ENCODE measurements around the gene MYL1. TPM values are rescaled to one million over a fixed set of nuclear protein-coding genes. Genes with fewer than 3 reads are reported as not detected.

The MYL1 gene
- total RNA-seq, 1 donor from 2014 or later: not detected

GRCh38 chr2:210268281-210268680, 46.7 kb downstream of the MYL1 start:
- TF ChIP-seq, protein P1, sequence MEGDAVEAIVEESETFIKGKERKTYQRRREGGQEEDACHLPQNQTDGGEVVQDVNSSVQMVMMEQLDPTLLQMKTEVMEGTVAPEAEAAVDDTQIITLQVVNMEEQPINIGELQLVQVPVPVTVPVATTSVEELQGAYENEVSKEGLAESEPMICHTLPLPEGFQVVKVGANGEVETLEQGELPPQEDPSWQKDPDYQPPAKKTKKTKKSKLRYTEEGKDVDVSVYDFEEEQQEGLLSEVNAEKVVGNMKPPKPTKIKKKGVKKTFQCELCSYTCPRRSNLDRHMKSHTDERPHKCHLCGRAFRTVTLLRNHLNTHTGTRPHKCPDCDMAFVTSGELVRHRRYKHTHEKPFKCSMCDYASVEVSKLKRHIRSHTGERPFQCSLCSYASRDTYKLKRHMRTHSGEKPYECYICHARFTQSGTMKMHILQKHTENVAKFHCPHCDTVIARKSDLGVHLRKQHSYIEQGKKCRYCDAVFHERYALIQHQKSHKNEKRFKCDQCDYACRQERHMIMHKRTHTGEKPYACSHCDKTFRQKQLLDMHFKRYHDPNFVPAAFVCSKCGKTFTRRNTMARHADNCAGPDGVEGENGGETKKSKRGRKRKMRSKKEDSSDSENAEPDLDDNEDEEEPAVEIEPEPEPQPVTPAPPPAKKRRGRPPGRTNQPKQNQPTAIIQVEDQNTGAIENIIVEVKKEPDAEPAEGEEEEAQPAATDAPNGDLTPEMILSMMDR (IDR thresholded peaks at IDR 0.05): no peak
- DNase-seq (no peak), ATAC-seq (no peak)
- Histone ChIP-seq H3K27ac (no peak overlapping the region), H3K27me3 (no peaks in the 10 kb centered on the region), H3K4me1 (no peaks in the 10 kb centered on the region), H3K4me3 (no peak overlapping the region), H3K9me3 (no peaks in the 10 kb centered on the region), H3K36me3 (no peaks in the 10 kb centered on the region)
- intact Hi-C loops (cut with DNase I): no loop called here

DNA sequence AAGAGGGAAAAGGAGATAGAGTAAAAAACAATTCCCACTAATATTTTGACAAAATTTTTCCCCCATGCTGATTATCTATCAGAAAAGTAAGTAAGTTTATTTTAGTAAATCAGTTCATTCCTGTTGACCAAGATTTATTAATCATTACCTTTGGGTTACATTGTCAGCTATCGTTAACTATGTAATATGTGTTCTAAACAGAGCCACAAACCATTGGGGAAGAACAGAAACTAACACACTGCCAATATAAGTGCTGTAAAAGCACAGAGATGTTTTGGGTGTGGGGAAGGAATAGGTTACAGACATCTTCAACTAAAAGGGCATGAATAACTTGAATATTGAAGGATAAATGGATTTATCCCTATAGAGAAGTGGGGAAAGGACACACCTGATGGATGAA, 47.3 kb downstream of the MYL1 start:
- intact Hi-C loops (cut with DNase I): no loop called here
- no peaks in the 10 kb centered on the region for H3K27me3 ChIP-seq
- no peaks in the 10 kb centered on the region for H3K9me3 ChIP-seq
- TF ChIP-seq, protein P1 (IDR thresholded peaks at IDR 0.05): no peak
- no peak overlapping the region for H3K4me3 ChIP-seq
- no peaks in the 10 kb centered on the region for H3K4me1 ChIP-seq
- no peak overlapping the region for H3K27ac ChIP-seq
- DNase-seq (no peak), ATAC-seq (no peak)
- no peaks in the 10 kb centered on the region for H3K36me3 ChIP-seq

DNA sequence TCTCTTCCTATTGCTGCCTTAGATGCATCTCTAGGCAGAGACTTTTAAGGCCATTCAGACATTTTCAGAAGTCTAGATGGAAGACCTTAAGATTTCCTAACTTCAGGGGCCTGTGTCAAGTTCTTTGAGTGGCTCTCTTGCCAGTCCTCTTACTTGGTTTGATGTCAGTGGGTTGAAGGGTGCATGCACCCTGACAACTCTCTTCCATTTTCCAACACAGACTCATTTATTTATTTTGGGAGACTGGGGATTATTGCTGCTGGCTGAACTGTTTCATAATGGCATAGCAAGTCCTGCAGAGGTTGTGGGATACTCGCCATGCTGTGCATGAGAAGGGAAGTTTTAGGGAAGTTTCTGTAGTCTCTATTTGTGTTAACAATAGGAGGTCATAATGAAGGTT, 50.7 kb downstream of the MYL1 start:
- Histone ChIP-seq H3K36me3 (no peaks in the 10 kb centered on the region), H3K9me3 (no peaks in the 10 kb centered on the region), H3K27ac (no peak overlapping the region), H3K4me1 (no peaks in the 10 kb centered on the region), H3K4me3 (no peak overlapping the region), H3K27me3 (no peaks in the 10 kb centered on the region)
- TF ChIP-seq, protein P1 (IDR thresholded peaks at IDR 0.05): no peak
- intact Hi-C loops (cut with DNase I): no loop called here
- DNase-seq: no peak
- peak; percentile 14 for ATAC-seq

DNA sequence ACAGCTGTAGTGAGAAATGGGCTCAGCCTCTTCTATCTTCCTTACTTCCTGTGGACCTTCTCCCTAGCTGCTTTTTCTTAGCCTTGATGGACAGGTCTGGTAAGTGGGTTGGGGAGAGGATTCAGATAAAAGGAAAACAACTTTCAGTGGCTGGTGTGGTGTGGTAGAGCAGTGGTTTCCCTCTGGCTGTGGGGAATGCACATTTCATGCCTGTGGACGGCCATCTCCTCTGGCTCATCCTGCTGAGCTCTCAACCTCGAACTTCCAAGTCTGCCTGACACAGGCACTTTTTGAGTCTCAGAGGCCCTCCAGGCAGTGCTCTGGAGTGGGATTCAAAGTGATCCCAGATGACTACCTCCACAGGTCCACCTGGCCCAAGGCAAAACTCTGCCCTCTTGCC, 51.1 kb downstream of the MYL1 start:
- no peak overlapping the region for H3K27ac ChIP-seq
- H3K4me3 ChIP-seq: no peak overlapping the region
- no peak for ATAC-seq
- H3K9me3 ChIP-seq: no peaks in the 10 kb centered on the region
- H3K4me1 ChIP-seq: no peaks in the 10 kb centered on the region
- TF ChIP-seq, protein P1 (IDR thresholded peaks at IDR 0.05): no peak
- intact Hi-C loops (cut with DNase I): no loop called here
- no peaks in the 10 kb centered on the region for H3K36me3 ChIP-seq
- DNase-seq: no peak
- H3K27me3 ChIP-seq: no peaks in the 10 kb centered on the region

DNA sequence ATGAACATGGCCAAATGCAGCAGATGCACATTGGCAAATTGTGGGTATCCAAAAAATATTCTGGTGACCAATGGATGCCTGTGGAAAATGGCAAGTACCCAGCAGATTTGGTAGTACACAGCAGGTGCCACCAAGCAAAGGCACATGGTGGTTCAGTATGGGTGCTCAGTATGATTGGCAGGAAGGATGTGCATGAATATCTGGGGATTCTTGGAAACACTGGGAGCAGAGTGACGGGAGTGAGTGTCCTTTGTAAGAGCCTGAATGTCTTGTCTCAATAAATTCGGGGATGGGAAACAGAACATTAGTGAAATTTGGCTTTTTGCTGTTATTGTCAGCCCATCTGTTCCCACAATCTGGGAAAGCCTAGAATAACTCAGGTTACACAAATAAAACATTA, 52.9 kb downstream of the MYL1 start:
- Histone ChIP-seq H3K4me1 (no peaks in the 10 kb centered on the region), H3K27ac (no peak overlapping the region), H3K4me3 (no peak overlapping the region), H3K9me3 (no peaks in the 10 kb centered on the region), H3K27me3 (no peaks in the 10 kb centered on the region), H3K36me3 (no peaks in the 10 kb centered on the region)
- TF ChIP-seq, protein P1 (IDR thresholded peaks at IDR 0.05): no peak
- ATAC-seq (no peak), DNase-seq (no peak)
- intact Hi-C loops (cut with DNase I): no loop called here

- H3K27me3 ChIP-seq: no peaks in the 10 kb centered on the region
- ATAC-seq: no peak
- TF ChIP-seq, protein P1 (IDR thresholded peaks at IDR 0.05): no peak
- DNase-seq: no peak
- no peaks in the 10 kb centered on the region for H3K9me3 ChIP-seq
- H3K4me1 ChIP-seq: no peaks in the 10 kb centered on the region
- no peak overlapping the region for H3K27ac ChIP-seq
- intact Hi-C loops (cut with DNase I): no loop called here
- no peaks in the 10 kb centered on the region for H3K36me3 ChIP-seq
- no peak overlapping the region for H3K4me3 ChIP-seq
Observed at GRCh38 chr2:210259687-210260086, 55.3 kb downstream of the MYL1 start.
